GM18498 (cell line): ENCODE data around the gene FAM47A.

ENCODE experiments used
- ATAC-seq: cut with Tn5 transposase; IDR thresholded peaks from one replicate; pipeline ENCODE4 v1.9.1; 2021; ENCODE audit warnings: mild to moderate bottlenecking, moderate library complexity; ENCODE audit not compliant: unreplicated experiment

FAM47A gene

DNA sequence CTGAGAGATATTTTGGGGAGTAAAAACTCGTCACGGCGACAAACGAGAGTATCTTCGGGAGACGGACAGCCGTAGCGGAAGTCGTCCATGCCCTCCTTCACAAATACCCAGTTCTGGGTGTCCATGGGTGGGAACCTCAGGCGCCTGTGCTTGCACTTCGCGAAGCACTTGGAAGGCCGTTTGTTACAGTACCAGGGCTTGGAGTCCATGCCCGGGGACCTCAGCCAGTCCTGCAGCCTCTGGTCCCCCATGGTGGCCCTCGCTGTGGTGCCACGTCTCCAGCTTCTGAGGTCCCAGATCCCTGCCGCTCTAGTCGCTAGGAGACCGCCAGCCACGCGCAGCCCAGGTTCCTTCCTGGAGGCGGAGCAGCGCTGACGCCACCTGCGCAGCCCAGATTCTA, at the start of gene FAM47A:
TSS of gene FAM47A (minus strand) at position 287 of the 400 bp plus-strand sequence. CDS start at position 251, 36 bp downstream.
- ATAC-seq, result no peak

DNA sequence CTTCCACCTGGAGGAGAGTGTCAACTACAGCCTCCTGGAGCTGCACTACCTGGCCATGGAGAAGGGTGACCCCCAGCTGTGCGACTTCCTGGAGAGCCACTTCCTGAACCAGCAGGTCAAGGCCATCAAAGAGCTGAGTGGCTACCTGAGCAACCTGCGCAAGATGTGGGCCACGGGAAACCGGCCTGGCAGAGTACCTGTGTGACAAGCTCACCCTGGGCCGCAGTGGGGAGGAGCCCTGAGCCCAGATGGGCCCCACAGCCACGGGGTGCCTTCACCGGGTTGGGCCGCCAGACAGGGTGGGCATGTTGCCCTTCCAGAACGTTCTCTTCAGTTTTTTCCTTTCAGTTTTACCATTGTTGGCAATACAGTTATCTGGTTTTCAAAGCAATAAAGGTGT, 15.2 kb upstream of the FAM47A start:
- no peak for ATAC-seq

DNA sequence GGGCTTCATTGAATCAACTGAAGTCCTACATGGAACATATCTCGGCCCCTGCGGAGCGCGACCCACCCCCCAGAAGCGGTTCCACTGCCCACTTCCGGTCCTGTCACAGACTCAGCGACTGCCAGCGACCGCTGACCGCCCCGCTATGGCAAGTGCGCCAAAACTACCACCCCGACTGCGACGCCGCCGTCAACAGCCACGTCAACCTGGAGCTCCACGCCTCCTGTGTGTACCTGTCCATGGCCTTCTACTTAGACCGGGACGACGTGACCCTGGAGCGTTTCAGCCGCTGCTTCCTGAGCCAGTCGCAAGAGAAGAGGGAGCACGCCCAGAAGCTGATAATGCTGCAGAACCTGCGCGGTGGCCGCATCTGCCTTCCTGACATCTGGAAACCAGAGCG, 14.8 kb upstream of the FAM47A start:
- ATAC-seq, result no peak

DNA sequence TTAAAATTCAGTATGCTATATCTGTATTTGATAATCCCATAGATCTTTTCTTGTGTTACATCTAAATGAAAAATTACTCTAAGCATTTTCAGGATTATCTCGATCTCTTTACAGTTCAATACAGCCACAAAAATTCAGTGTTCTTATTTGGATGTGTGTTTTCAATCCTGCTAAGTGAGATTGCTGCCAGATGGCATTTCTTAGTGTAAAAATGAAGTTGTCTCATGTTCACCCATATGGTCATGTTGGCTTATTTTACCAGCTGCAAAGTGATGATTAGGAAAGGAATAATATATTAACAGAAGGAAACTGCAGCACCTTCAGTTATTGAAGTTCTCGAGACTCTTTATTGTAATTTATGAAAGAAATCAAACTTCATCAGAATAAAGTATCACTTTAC, 12.1 kb upstream of the FAM47A start:
- no peak for ATAC-seq

DNA sequence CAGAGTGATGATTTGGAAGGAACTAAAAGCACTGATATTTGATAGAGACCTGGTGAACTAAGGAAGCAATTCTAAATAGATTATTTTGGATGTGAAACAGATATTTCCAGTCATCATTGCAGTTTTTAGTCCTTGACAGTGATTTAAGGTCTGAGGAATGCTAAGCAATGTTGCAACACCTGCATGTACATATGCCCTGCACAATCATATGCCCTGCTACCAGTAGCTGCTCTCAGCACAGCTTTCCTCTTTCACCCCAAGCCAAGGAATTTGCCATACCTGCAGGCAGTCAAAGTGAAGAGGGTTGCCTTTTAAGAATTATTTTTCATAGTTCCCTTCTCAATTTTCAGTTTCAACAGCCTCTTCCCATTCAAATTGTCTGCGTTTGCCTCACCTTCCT, 8.7 kb upstream of the FAM47A start:
- no peak for ATAC-seq

DNA sequence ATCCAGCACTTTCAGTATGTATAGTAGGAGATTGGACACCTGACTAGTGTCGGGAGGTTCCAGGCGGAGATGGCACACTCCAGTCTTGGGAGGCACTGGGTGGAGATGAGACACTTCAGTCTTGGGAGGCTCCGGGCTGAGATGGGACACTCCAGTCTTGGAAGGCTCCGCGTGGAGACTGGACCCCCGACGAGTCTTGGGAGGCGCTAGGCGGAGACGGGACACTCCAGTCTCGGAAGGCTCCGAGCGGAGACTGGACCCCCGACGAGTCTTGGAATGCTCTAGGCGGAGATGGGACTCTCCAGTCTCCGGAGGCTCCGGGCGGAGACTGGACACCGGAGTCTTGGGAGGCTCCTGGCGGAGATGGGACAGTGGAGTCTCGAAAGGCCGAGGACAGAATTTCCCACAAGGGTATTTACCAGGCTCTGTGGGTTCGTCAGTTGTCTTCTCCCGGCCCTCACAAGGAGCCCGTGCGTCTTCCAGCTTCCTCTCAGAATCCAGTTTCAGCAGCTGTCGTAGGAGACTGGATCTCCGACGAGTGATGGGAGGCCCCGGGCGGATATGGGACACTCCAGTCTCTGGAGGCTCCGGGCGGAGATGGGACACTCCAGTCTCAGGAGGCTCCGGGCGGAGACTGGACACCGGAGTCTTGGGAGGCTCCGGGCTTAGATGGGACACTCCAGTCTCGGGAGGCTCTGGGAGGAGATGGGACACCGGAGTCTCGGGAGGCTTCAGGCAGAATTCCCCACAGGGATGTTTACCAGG, 952 bp downstream of the FAM47A start:
- ATAC-seq, result no peak

DNA sequence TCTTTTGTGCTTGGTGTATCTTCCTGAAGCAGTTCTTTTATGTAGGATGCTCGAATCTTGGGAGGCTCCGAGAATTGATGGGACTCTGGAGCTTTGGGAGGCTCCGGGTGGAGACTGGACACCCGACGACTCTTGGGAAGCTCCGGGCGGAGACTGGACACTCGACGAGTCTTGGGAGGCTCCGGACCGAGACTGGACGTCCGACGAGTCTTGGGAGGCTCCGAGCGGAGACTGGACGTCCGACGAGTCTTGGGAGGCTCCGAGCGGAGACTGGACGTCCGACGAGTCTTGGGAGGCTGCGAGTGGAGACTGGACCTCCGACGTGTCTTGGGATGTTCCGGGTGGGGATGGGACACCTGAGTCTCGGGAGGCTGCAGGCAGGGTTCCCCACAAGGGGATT, 1.6 kb downstream of the FAM47A start:
- ATAC-seq, result no peak

DNA sequence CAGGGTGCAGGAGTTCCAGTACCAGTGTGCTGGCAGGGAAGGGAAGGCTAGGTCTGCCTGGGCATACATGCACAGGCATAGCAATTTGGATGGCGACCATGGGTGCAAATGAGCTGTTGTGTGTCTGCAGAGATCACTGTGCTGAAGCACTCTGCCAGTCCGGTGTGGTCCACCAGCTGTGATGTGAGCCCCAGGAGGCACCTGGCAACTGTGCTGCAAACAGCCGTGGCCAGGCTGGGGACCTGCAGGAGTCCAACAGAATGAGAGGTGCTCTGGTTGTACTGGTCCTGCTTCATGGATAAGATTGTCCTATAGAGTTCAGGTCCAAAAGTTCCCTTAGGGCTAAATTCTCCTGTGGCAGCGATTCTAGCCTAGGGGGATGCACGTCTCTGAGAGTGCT, 6.1 kb downstream of the FAM47A start:
- no peak for ATAC-seq

DNA sequence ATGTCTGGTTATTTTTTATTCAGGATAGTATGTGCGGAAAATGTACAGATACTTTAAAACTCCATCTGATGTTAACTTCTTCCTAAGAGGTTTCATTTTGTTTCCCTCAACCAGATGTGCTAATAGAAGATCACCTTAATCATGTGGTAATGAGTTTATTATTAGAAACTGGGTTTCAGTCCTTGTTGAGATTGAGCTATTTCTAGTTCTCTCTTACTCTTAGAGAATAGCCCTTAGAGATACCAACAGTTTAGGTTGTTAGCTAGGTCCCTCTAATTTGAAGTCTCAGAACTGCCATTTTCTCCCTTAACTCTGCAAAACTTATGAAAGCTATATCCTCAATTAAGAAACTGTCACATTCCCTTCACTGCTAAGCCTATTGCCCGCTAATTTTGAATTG, 13.0 kb downstream of the FAM47A start:
- no peak for ATAC-seq

DNA sequence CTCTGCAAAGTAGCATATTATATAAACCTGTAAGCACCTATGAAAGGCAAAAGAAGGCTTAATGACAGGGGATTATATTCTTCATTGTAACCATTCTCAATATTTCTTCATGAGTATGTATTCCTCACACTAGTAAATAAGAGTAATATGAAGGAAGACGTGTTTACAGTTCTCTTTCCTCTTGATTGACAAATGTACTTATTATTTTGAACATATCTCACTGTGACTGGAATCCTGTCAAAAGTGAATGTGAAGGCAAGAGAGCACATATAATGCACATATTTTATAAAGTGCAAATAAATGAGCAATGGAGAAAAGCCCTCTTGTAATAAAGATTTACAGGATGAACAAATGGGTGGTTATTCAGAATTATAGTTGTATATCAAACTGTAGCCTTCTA, 19.7 kb downstream of the FAM47A start:
- ATAC-seq, result no peak
